BE2C (cell line): ENCODE results near the gene ADD2.

ENCODE experiments used
- DNase-seq: peaks from one replicate; pipeline ENCODE4 v3.0.0-alpha.2; 2020
- H3K27me3 ChIP-seq: fragments of 250-450 bp; sonication (Bioruptor Pico); 2 replicates; pipeline ENCODE4 v1.5.1; 2020; ENCODE audit warnings: mild to moderate bottlenecking
- H3K36me3 ChIP-seq: fragments of 250-450 bp; sonication (Bioruptor Pico); 2 replicates; pipeline ENCODE4 v1.5.1; 2020; ENCODE audit warnings: mild to moderate bottlenecking
- H3K4me1 ChIP-seq: fragments of 250-450 bp; sonication (Bioruptor Pico); 2 replicates; pipeline ENCODE4 v1.5.1; 2020
- H3K4me3 ChIP-seq: 2 replicates; pipeline ENCODE4 v1.5.1; 2011; ENCODE audit warnings: low read depth, low read length
- H3K9me3 ChIP-seq: fragments of 250-450 bp; sonication (Bioruptor Pico); 2 replicates; pipeline ENCODE4 v1.5.1; 2020
- TF ChIP-seq, protein P1 (sequence below): IDR thresholded peaks from 2 replicates; pipeline ENCODE4 v1.5.1; 2012; ENCODE audit warnings: mild to moderate bottlenecking, low read depth, low read length

The ADD2 gene

GRCh38 chr2:70673041-70673647 lies 94.9 kb downstream of the ADD2 start:
- no peak for DNase-seq
- Histone ChIP-seq H3K36me3 (no peaks in the 10 kb centered on the region), H3K9me3 (no peaks in the 10 kb centered on the region), H3K27me3 (no peaks in the 10 kb centered on the region), H3K4me1 (no peaks in the 10 kb centered on the region), H3K4me3 (no peak overlapping the region)
- TF ChIP-seq, protein P1, sequence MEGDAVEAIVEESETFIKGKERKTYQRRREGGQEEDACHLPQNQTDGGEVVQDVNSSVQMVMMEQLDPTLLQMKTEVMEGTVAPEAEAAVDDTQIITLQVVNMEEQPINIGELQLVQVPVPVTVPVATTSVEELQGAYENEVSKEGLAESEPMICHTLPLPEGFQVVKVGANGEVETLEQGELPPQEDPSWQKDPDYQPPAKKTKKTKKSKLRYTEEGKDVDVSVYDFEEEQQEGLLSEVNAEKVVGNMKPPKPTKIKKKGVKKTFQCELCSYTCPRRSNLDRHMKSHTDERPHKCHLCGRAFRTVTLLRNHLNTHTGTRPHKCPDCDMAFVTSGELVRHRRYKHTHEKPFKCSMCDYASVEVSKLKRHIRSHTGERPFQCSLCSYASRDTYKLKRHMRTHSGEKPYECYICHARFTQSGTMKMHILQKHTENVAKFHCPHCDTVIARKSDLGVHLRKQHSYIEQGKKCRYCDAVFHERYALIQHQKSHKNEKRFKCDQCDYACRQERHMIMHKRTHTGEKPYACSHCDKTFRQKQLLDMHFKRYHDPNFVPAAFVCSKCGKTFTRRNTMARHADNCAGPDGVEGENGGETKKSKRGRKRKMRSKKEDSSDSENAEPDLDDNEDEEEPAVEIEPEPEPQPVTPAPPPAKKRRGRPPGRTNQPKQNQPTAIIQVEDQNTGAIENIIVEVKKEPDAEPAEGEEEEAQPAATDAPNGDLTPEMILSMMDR, result no peak

- no peak overlapping the region for H3K4me3 ChIP-seq
- H3K27me3 ChIP-seq, result no peaks in the 10 kb centered on the region
- H3K4me1 ChIP-seq, result no peaks in the 10 kb centered on the region
- DNase-seq, result no peak
- no peaks in the 10 kb centered on the region for H3K9me3 ChIP-seq
- TF ChIP-seq, protein P1, result no peak
- no peaks in the 10 kb centered on the region for H3K36me3 ChIP-seq
Measured at GRCh38 chr2:70671092-70671675, 96.8 kb downstream of the ADD2 start.

GRCh38 chr2:70670626-70671025 lies 97.4 kb downstream of the ADD2 start:
- TF ChIP-seq, protein P1, result no peak
- Histone ChIP-seq H3K4me3 (no peak overlapping the region), H3K36me3 (no peaks in the 10 kb centered on the region), H3K27me3 (no peaks in the 10 kb centered on the region), H3K4me1 (no peaks in the 10 kb centered on the region), H3K9me3 (no peaks in the 10 kb centered on the region)
- no peak for DNase-seq

DNA sequence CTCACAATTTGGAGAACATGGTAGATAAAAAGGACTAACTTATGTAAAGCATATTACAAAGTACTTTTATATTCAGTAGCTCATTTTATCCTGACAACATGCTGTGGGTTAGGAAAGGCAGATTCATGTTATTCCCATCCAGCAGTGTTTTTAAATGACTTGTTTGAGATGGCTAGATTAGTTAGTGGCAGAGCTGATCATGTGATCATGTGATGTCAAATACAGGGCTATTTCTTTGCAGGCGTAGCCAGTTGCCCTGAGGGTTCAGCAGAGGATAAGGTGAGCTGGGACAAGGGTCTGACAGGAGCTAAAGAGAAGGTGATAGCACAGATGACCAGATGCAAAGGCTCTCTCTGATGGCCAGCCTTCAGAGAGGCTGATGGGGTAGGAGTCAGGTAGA lies 97.8 kb downstream of the ADD2 start:
- DNase-seq, result no peak
- no peak overlapping the region for H3K4me3 ChIP-seq
- no peaks in the 10 kb centered on the region for H3K9me3 ChIP-seq
- H3K27me3 ChIP-seq, result no peaks in the 10 kb centered on the region
- no peaks in the 10 kb centered on the region for H3K4me1 ChIP-seq
- TF ChIP-seq, protein P1, result no peak
- no peaks in the 10 kb centered on the region for H3K36me3 ChIP-seq

DNA sequence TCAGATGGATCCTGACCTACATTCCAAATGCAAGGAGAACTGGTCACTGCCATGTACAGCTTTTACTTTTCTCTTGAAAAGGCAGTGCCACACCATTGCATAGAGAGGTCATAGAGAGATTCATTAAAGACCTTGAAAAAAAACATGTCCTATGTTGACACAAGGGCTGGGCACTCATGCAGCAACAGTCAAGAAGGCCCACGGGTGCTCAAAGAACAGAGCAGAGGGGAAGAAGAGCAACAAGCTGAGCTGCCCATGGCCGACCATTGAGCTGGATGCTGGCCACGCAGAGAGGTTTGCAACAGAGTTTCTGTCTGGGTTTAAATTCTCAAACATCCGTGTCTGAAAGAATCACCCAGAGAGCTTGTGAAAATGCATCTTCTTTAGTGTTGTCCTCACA lies 99.1 kb downstream of the ADD2 start:
- no peak for DNase-seq
- no peaks in the 10 kb centered on the region for H3K4me1 ChIP-seq
- H3K4me3 ChIP-seq, result no peak overlapping the region
- TF ChIP-seq, protein P1, result no peak
- no peaks in the 10 kb centered on the region for H3K9me3 ChIP-seq
- no peaks in the 10 kb centered on the region for H3K27me3 ChIP-seq
- H3K36me3 ChIP-seq, result no peaks in the 10 kb centered on the region

DNA sequence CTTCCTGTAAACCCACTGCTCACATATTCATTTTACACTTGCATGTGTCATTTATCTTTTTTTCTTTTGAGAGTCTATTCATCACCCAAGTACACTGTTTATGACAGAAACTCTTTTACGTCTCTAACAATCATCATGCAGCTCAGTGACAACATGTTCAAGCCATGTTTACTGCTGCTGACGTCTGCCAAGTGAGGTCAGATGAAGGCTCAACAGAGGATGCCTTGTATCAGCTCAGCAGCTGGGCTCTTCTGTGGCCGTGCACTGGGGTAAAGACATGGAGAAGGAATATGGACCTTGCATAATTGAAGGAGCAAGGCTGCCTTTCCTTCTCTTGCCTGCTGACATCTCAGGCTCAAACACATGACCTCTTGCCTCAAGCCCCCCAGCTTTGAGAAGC lies 99.6 kb downstream of the ADD2 start:
- no peaks in the 10 kb centered on the region for H3K27me3 ChIP-seq
- TF ChIP-seq, protein P1, result no peak
- H3K4me1 ChIP-seq, result no peaks in the 10 kb centered on the region
- DNase-seq, result no peak
- H3K9me3 ChIP-seq, result no peaks in the 10 kb centered on the region
- H3K4me3 ChIP-seq, result no peak overlapping the region
- H3K36me3 ChIP-seq, result no peaks in the 10 kb centered on the region
